Stimulated activated CD8-positive, alpha-beta memory T cell treated with anti-CD3 and anti-CD28 coated beads, Interleukin-15, amount 100 ng/mL, for 48 hours (primary cell): Measurements from ENCODE around the gene NAV3.

Experiments
- DNase-seq, 2 donors: peaks; one replicate each; pipeline ENCODE4 v3.0.0-alpha.2; 2020; ENCODE audit warnings: low read depth in 2 of 2

NAV3 gene

GRCh38 chr12:78118486-78118885, 287.8 kb downstream of the NAV3 start:
- no peak for DNase-seq

GRCh38 chr12:78119351-78119918, 288.7 kb downstream of the NAV3 start:
- DNase-seq, result no peak

- no peak for DNase-seq
Observed at GRCh38 chr12:78120306-78120705, 289.6 kb downstream of the NAV3 start.

- DNase-seq, result no peak
Observed at GRCh38 chr12:78120866-78121560, 290.3 kb downstream of the NAV3 start.

- DNase-seq, result no peak
Observed at GRCh38 chr12:78121969-78122610, 291.4 kb downstream of the NAV3 start.

- DNase-seq, result no peak
Observed at GRCh38 chr12:78128211-78128610, 297.5 kb downstream of the NAV3 start.

GRCh38 chr12:78143717-78144116, 313.0 kb downstream of the NAV3 start:
- no peak for DNase-seq

GRCh38 chr12:78145398-78145797, 314.7 kb downstream of the NAV3 start:
- DNase-seq, result no peak

GRCh38 chr12:78146365-78146772, 315.7 kb downstream of the NAV3 start:
- no peak for DNase-seq

- DNase-seq, result no peak
Observed at GRCh38 chr12:78149459-78149858, 318.8 kb downstream of the NAV3 start.

- no peak for DNase-seq
Observed at GRCh38 chr12:78155546-78155945, 324.9 kb downstream of the NAV3 start.

- DNase-seq, result no peak
Observed at GRCh38 chr12:78156751-78157150, 326.1 kb downstream of the NAV3 start.

GRCh38 chr12:78157199-78157598, 326.5 kb downstream of the NAV3 start:
- DNase-seq, result no peak

- DNase-seq, result no peak
Observed at GRCh38 chr12:78164154-78164553, 333.5 kb downstream of the NAV3 start.

- no peak for DNase-seq
Observed at GRCh38 chr12:78167510-78167909, 336.8 kb downstream of the NAV3 start.

- no peak for DNase-seq
Observed at GRCh38 chr12:78171061-78171460, 340.4 kb downstream of the NAV3 start.

- no peak for DNase-seq
Observed at GRCh38 chr12:78176643-78177042, 345.9 kb downstream of the NAV3 start.

GRCh38 chr12:78177298-78177697, 346.6 kb downstream of the NAV3 start:
- no peak for DNase-seq

GRCh38 chr12:78179346-78179745, 348.7 kb downstream of the NAV3 start:
- DNase-seq, result no peak

- DNase-seq, result no peak
Observed at GRCh38 chr12:78181544-78182162, 351.0 kb downstream of the NAV3 start.

GRCh38 chr12:78183824-78184223, 353.1 kb downstream of the NAV3 start:
- no peak for DNase-seq

GRCh38 chr12:78185109-78185508, 354.4 kb downstream of the NAV3 start:
- no peak for DNase-seq

GRCh38 chr12:78185651-78186050, 355.0 kb downstream of the NAV3 start:
- no peak for DNase-seq
